Measurements from ENCODE around the gene ABCB6.

The ABCB6 gene

DNA sequence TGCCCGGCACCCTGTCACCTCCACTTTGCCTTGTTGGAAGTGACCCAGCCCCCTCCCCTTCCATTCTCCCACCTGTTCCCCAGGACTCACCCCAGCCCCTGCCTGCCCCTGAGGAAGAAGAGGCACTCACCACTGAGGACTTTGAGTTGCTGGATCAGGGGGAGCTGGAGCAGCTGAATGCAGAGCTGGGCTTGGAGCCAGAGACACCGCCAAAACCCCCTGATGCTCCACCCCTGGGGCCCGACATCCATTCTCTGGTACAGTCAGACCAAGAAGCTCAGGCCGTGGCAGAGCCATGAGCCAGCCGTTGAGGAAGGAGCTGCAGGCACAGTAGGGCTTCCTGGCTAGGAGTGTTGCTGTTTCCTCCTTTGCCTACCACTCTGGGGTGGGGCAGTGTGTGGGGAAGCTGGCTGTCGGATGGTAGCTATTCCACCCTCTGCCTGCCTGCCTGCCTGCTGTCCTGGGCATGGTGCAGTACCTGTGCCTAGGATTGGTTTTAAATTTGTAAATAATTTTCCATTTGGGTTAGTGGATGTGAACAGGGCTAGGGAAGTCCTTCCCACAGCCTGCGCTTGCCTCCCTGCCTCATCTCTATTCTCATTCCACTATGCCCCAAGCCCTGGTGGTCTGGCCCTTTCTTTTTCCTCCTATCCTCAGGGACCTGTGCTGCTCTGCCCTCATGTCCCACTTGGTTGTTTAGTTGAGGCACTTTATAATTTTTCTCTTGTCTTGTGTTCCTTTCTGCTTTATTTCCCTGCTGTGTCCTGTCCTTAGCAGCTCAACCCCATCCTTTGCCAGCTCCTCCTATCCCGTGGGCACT lies 36.2 kb downstream of the ABCB6 start:
- DNase-seq = no peak

- DNase-seq = no peak
Measured at GRCh38 chr2:219181531-219181930, 37.2 kb downstream of the ABCB6 start.

- DNase-seq = no peak
Measured at GRCh38 chr2:219180961-219181360, 37.8 kb downstream of the ABCB6 start.

DNA sequence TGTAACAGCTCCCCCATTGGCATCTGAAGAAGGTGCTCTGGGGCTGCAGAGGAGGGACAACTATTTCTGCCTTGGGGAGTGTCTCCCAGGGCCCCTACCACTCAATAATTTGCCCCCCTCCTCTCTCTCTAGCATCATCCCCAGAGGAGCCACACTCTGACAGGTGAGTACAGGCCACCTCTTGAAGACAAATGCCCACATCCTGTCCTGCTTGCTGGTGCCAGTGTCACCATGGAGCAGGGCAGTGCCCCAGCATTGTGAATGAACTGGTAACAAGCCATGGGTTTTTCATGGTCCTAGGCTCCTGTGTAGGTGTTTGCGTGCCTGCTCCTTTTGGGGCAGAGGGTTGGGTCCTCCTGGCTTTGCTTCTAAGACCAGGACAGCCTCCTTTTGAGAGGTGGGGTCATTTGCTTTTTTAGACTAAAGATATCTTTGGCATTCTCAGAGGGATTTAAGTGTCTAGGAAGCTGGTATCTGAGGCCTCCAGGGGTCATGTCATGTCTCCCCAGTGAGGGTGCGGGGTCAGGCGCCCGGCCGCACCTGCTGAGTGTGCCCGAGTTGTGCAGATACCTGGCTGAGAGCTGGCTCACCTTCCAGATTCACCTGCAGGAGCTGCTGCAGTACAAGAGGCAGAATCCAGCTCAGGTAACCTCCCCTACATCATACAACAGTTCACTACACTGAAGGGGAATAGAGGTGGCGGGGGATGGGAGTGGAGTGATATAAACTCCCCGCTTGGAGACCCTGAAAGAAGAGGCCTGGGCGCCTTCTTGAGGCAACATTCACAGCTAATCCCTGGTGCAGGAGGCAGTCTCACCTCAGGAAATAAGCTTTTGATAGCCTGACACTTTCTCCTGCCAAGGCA lies 38.9 kb downstream of the ABCB6 start:
- no peak for DNase-seq

DNA sequence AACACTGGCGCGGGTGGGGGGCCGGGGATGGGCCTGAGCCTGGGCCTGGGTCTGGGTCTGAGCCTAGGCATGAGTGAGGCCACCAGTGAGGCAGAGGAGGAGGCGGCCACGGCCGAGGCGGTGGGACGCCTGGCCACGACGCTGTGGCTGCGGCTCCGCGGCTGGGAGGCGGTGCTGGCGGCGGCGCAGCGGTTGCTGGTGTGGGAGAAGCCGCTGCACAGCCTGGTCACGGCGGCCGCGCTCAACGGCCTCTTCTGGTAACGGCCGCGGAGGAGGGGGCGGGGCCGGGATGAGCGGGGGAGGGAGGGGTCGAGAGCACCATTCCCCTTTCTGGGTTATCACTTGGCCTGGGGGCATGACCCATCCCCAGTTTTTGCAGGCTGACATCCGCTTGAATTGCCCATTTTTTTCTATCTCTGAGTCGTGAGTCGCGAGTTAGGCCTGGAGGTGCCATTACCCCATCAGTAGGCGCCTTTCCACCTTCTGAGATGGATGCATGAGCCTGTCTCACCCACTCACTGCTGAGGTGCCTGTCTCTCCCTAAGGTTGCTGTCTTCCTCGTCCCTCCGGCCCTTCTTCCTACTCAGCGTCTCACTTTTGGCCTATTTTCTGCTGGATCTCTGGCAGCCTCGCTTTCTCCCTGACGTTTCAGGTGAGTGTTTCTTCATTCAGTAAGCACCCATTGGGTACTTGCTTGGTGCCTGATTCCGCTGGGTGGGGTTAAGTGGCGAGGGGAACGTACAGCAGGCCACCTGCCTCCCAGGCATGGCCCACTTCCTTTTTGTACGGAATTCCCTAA lies 40.2 kb downstream of the ABCB6 start:
- DNase-seq = peak; percentile 29

GRCh38 chr2:219177552-219178376 lies 41.0 kb downstream of the ABCB6 start, which contains the start of gene RETREG2:
RETREG2 (plus strand) TSS chr2:219178275; CDS start chr2:219178353, 78 bp downstream.
- DNase-seq = peak; percentile 76

DNA sequence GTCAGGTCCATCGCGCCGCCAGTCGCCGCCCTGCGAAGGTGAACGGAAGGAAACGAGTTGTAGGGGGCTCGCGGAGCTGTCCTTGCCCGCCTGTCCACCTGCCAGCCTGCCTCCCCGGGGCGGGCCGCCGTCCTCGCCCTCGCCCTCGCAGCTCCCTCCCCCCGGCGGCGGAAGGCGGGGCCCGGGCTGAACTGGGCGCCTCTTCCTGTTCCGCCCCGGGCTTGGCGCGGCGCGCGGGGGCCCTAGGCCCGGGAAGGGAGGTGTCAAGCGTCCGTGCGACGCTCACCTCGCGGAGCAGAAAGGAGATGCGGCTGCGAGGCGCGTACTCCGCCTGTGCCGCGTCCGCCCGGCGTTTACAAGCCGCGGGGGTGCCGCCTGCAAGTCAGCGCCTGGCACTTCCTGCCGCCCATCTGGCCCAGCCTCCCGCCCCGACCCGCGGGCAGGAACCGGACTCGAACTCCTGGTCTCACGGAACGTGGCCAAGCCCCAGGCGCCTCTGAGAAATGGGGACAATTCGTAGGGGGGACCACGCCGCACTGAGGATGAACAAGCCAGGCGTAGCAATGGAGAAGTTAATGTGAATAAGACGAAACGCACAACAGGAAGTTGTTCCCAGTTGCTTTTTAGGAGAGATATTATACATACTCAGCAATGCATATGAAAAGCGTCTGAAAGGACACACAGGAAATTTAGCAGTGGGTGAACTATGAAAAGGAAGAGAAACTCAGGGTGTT lies 41.8 kb downstream of the ABCB6 start, which contains the start of gene CNPPD1:
Gene CNPPD1, minus strand, starts transcription at position 108 of the 734 bp plus-strand sequence. Its CDS starts 97 bp downstream, at position 11.
- peak; percentile 86 for DNase-seq

- DNase-seq = peak; percentile 39
Measured at GRCh38 chr2:219175928-219176817, 42.6 kb downstream of the ABCB6 start.

DNA sequence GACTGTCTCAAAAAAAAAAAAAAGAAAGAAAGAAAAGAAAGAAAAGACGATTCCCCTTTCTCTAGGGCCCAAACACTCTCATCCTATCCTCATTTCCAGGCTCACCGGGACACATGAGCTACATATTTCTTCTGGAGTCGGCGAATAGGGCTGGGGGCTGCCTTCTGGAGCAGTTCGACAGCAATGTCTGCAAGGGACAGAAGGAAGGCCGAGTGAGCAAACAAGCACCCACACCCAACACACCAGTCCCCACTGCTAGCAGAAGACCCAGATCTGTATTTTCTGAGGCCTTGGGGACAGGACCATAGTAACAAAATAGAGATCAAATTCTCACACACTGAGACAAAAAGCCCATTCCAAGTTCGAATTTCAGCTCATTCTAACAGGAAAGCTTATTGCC lies 43.3 kb downstream of the ABCB6 start:
- DNase-seq = no peak

DNA sequence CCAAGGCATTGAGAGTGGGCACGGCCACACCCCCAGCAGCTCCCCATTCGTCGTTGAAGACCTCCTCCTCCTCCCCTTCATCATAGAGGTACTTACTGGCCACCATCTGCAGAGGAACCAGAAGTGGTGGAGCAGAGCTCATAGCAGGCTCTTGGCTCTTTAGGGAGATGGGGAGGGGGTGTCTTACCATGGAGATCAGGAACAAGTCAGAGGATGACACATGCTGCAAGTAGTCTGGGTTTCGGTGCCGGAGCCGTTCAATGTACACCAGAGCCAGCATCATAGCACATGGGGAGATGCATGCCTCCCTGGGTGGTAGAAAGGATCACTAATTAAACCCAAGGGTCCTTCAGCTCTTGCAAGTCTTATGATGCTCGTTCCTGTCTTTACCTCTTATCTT lies 44.0 kb downstream of the ABCB6 start:
- DNase-seq = no peak

- DNase-seq = no peak
Measured at GRCh38 chr2:219174146-219174545, 44.6 kb downstream of the ABCB6 start.

- DNase-seq = no peak
Measured at GRCh38 chr2:219173176-219173575, 45.6 kb downstream of the ABCB6 start.

- DNase-seq = no peak
Measured at GRCh38 chr2:219172231-219173154, 46.3 kb downstream of the ABCB6 start.

- DNase-seq = peak; percentile 44
Measured at GRCh38 chr2:219171231-219171651, 47.5 kb downstream of the ABCB6 start.

DNA sequence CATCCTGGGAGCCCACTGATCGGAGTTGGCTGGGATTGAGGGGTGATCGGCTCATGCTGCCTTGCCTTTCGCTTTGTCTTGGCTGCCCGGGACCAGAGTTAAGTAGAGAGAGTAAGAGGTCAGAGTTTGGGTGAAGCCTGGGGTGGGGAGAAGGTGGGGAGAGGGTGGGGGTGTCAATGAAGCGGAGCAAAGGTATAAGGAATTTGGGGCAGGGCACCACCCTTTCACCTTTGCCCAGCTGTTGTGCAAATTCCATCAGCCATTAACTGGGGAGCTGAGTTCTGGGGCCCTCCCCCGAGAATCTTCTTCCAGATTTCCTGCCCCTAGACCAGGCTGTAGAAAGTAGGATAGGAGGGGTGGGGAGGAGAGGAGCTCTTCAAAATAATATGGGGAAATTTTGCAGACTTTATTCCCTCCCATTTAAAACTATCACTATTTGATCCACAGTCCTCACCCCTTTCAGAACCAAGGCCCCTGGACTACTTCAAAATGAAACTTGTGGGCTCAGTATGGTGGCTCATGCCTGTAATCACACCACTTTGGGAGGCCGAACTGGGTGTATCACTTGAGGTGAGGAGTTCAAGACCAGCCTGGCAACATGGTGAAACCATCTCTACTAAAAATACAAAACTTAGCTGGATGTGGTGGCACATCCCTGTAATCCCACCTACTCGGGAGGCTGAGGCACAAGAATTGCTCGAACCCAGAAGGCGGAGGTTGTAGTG lies 48.7 kb downstream of the ABCB6 start, which contains the start of gene SLC23A3:
Gene SLC23A3, minus strand, starts transcription at position 100 of the 725 bp plus-strand sequence. Its CDS starts 45 bp downstream, at position 55.
- DNase-seq = no peak

- DNase-seq = no peak
Measured at GRCh38 chr2:219168932-219169331, 49.8 kb downstream of the ABCB6 start.

- DNase-seq = no peak
Measured at GRCh38 chr2:219168526-219168925, 50.2 kb downstream of the ABCB6 start.

DNA sequence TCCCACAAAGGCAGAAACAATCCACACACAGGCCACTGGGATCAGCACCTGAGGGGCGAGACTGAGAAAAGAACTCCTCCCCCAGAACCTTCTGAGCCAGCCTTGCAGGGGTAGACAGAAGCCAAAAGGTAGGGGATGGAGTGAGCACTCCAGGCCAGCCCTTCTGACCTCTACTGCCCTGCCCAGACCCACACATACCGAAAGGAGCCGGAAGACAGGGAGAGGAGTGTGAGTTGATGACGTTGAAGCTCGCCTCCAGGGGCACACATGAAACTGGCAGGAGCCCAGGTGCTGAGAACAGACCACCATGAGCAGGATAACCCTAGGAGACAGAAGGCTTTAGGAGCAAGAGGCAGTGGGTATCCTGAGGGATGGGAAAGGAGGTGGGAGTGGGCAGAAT lies 50.8 kb downstream of the ABCB6 start:
- no peak for DNase-seq
